Lung (tissue), 12 donors: ENCODE data around the gene DOCK1. TPM values are rescaled to one million over a fixed set of nuclear protein-coding genes. Genes with fewer than 3 reads are reported as not detected.

Source experiments
- ATAC-seq: fragments of 200-7000 bp; cut with Tn5 transposase; one replicate; pipeline ENCODE4 v1.9.1; 2020; ENCODE audit warnings: moderate number of reproducible peaks; ENCODE audit not compliant: insufficient read depth, low FRiP score
- DNase-seq, 3 donors: peaks; one replicate each; pipeline ENCODE4 v3.0.0-alpha.2; 2013 to 2017
- H3K27ac ChIP-seq, 2 donors: one replicate each; pipeline ENCODE4 v1.5.1; 2013; ENCODE audit warnings: mild to moderate bottlenecking in 2 of 2, moderate library complexity in 2 of 2, control low read depth in 1 of 2, inconsistent platforms in 1 of 2, low read depth in 1 of 2, low read length in 1 of 2
- H3K27me3 ChIP-seq, 3 donors: one replicate each; pipeline ENCODE4 v1.5.1; 2013; ENCODE audit warnings: low read length in 2 of 3; ENCODE audit not compliant: control insufficient read depth in 3 of 3, insufficient read depth in 3 of 3
- H3K36me3 ChIP-seq, 4 donors: one replicate each; pipeline ENCODE4 v1.5.1; 2013; ENCODE audit warnings: low read length in 4 of 4, mild to moderate bottlenecking in 1 of 4, moderate library complexity in 1 of 4; ENCODE audit not compliant: control insufficient read depth in 4 of 4, insufficient read depth in 4 of 4
- H3K4me1 ChIP-seq, 5 donors: one replicate each; pipeline ENCODE4 v1.5.1; 2013; ENCODE audit warnings: low read length in 5 of 5, mild to moderate bottlenecking in 2 of 5, moderate library complexity in 1 of 5; ENCODE audit not compliant: control insufficient read depth in 5 of 5, insufficient read depth in 5 of 5
- H3K4me3 ChIP-seq: one replicate; pipeline ENCODE4 v1.5.1; 2013; ENCODE audit warnings: mild to moderate bottlenecking, control low read depth, moderate library complexity
- H3K9ac ChIP-seq, 2 donors: one replicate each; pipeline ENCODE4 v1.5.1; 2013; ENCODE audit warnings: low read length in 2 of 2, control low read depth in 1 of 2; ENCODE audit not compliant: insufficient read depth in 1 of 2
- H3K9me3 ChIP-seq, 4 donors: one replicate each; pipeline ENCODE4 v1.5.1; 2013; ENCODE audit warnings: low read length in 3 of 4, mild to moderate bottlenecking in 1 of 4, moderate library complexity in 1 of 4; ENCODE audit not compliant: control insufficient read depth in 4 of 4, insufficient read depth in 3 of 4
- CTCF ChIP-seq: IDR thresholded peaks from 2 replicates; pipeline ENCODE4 v1.5.1; 2012; ENCODE audit warnings: mild to moderate bottlenecking; ENCODE audit errors: control extremely low read depth, extremely low read depth
- WGBS, 2 donors: extraction: QIAGEN DNeasy Blood & Tissue Kit; methylation state at CpG; one replicate each; pipeline ENCODE4 v1.1.7; 2013; 5-methylcytosine and 5-hydroxymethylcytosine counted together
- polyA plus RNA-seq, 2 donors: library from polyadenylated mRNA; stranded (reverse); fragments of 200-250 nt; gene quantifications; one replicate each; pipeline ENCODE4 v1.2.1, GENCODE V29; 2013
- total RNA-seq, 2 donors: library from RNA; depleted of rRNA in 1 of 2; stranded (reverse); fragments of >200 nt in 1 of 2; gene quantifications; one replicate each; pipeline ENCODE4 v1.2.1, GENCODE V29; 2014 to 2021
- donor health status: control.
- donor health status: control.
- donor health status: Bipolar disorder and iron deficiency.
- donor health status: healthy.
- donor health status: DM: yes; HTN: yes; CAD: no.

Gene DOCK1
- total and polyA plus RNA-seq, 4 donors = 11.2 to 102 (median 30.5) TPM

GRCh38 chr10:127452568-127452967 lies 547.3 kb downstream of the DOCK1 start:
- DNase-seq (no peak), ATAC-seq (no peak)
- Histone ChIP-seq H3K4me3 (no peak overlapping the region), H3K9ac (no peak overlapping the region), H3K4me1 (no peaks in the 10 kb centered on the region), H3K27me3 (no peaks in the 10 kb centered on the region), H3K9me3 (no peaks in the 10 kb centered on the region), H3K36me3 (peaks cover 3 to 27% (median 12%) of the 10 kb centered on the region in 4 donors), H3K27ac (no peak overlapping the region)
- TF ChIP-seq CTCF = no peak
- WGBS, 2 donors = 89% methylated on average over 3 of the region's 3 CpGs

- H3K36me3 ChIP-seq = peaks cover 0 to 24% (median 7%) of the 10 kb centered on the region in 4 donors
- H3K9ac ChIP-seq = no peak overlapping the region
- WGBS, 2 donors = 92 to 93% methylated on average over 8 of the region's 8 CpGs
- TF ChIP-seq CTCF = no peak
- H3K4me1 ChIP-seq = no peaks in the 10 kb centered on the region
- H3K27me3 ChIP-seq = no peaks in the 10 kb centered on the region
- H3K9me3 ChIP-seq = no peaks in the 10 kb centered on the region
- no peak for DNase-seq
- no peak for ATAC-seq
- H3K4me3 ChIP-seq = no peak overlapping the region
- no peak overlapping the region for H3K27ac ChIP-seq
Measured at GRCh38 chr10:127453706-127454105, 548.5 kb downstream of the DOCK1 start.

GRCh38 chr10:127456122-127456521 lies 550.9 kb downstream of the DOCK1 start:
- DNase-seq (no peak), ATAC-seq (no peak)
- WGBS, 2 donors = 91 to 95% methylated on average over 9 of the region's 9 CpGs

More at GRCh38 chr10:127456122-127456521, 550.9 kb downstream of the DOCK1 start:
- no peak overlapping the region for H3K4me3 ChIP-seq
- H3K36me3 ChIP-seq = peaks cover 0 to 8% (median 2%) of the 10 kb centered on the region in 4 donors
- no peak for TF ChIP-seq CTCF
- no peak overlapping the region for H3K27ac ChIP-seq
- no peaks in the 10 kb centered on the region for H3K4me1 ChIP-seq
- H3K9me3 ChIP-seq = peaks cover 0 to 4% (median 0%) of the 10 kb centered on the region in 4 donors
- no peaks in the 10 kb centered on the region for H3K27me3 ChIP-seq
- H3K9ac ChIP-seq = no peak overlapping the region
